A673 (cell line): ENCODE measurements around the gene SLC22A23. TPM values are rescaled to one million over a fixed set of nuclear protein-coding genes. Genes with fewer than 3 reads are reported as not detected.

ENCODE experiments used
- BruUV-seq: library from RNA; stranded (reverse); fragments of 400-500 nt; replicated peaks from 2 replicates; lab custom pipeline; 2021; lab: Mats Ljungman, UMichigan
- CTCF ChIA-PET: fragments of 300-600 bp; sonication (Branson Sonifier 250); formaldehyde crosslinking; loops from one replicate; lab custom pipeline; 2022; ENCODE audit warnings: antibody characterized with exemption; lab: Charles Lee
- POLR2A ChIA-PET: fragments of 300-600 bp; sonication (Branson Sonifier 250); formaldehyde crosslinking; loops from one replicate; lab custom pipeline; 2022; ENCODE audit warnings: antibody characterized with exemption; ENCODE audit not compliant: low non-redundant PET; lab: Charles Lee
- DNase-seq: peaks from one replicate; pipeline ENCODE4 v3.0.0-alpha.2; 2015; ENCODE audit warnings: low spot score
- H3K27ac ChIP-seq: fragments of 200-600 bp; sonication (generic); 2 replicates; pipeline ENCODE4 v1.5.1; 2016; ENCODE audit warnings: mixed run types, low read depth, mild to moderate bottlenecking, mixed read lengths, antibody characterized with exemption, low read length; ENCODE audit not compliant: poor library complexity, severe bottlenecking
- H3K27me3 ChIP-seq: fragments of 200-600 bp; sonication (generic); replicated peaks from 2 replicates; pipeline ENCODE4 v1.6.1; 2017; ENCODE audit warnings: mixed run types, low read depth, mild to moderate bottlenecking, mixed read lengths, antibody characterized with exemption, low read length; ENCODE audit not compliant: insufficient read depth, poor library complexity
- H3K36me3 ChIP-seq: fragments of 200-600 bp; sonication (generic); 2 replicates; pipeline ENCODE4 v1.6.1; 2016; ENCODE audit warnings: mixed run types, mild to moderate bottlenecking, mixed read lengths, antibody characterized with exemption, low read length; ENCODE audit not compliant: insufficient read depth, poor library complexity, severe bottlenecking
- H3K4me1 ChIP-seq: fragments of 200-600 bp; sonication (generic); 2 replicates; pipeline ENCODE4 v1.6.1; 2017; ENCODE audit warnings: mixed run types, mild to moderate bottlenecking, mixed read lengths, antibody characterized with exemption, low read length; ENCODE audit not compliant: insufficient read depth, poor library complexity, severe bottlenecking
- H3K4me3 ChIP-seq: fragments of 200-600 bp; sonication (generic); 2 replicates; pipeline ENCODE4 v1.5.1; 2016; ENCODE audit warnings: low read depth, mixed run types, mild to moderate bottlenecking, mixed read lengths, low read length; ENCODE audit not compliant: poor library complexity, severe bottlenecking
- H3K9me3 ChIP-seq: fragments of 200-600 bp; sonication (generic); 2 replicates; pipeline ENCODE4 v1.6.1; 2016; ENCODE audit warnings: mixed run types, low read depth, mild to moderate bottlenecking, mixed read lengths, antibody characterized with exemption, low read length; ENCODE audit not compliant: poor library complexity, severe bottlenecking
- CTCF ChIP-seq: fragments of 300-800, 200-600 bp; sonication (generic); conservative IDR thresholded peaks from 2 replicates; pipeline ENCODE4 v1.5.1; 2017; ENCODE audit warnings: low read depth, mild to moderate bottlenecking, antibody characterized with exemption, low read length, moderate library complexity, mixed read lengths
- EZH2 ChIP-seq: fragments of 200-600 bp; sonication (generic); IDR thresholded peaks from 2 replicates; pipeline ENCODE4 v1.6.1; 2017; ENCODE audit warnings: borderline replicate concordance, low read depth, mild to moderate bottlenecking, mixed read lengths, antibody characterized with exemption, low read length; ENCODE audit not compliant: poor library complexity, severe bottlenecking
- intact Hi-C: fragments of 100-400 bp; cut with micrococcal nuclease; formaldehyde crosslinking; loops from one replicate; pipeline ENCODE4 v1.10.0; 2022; ENCODE audit not compliant: unreplicated experiment
- total RNA-seq: library from RNA; stranded (reverse); gene quantifications from 2 replicates; pipeline ENCODE4 v1.2.3, GENCODE V29; 2021

The SLC22A23 gene
- total RNA-seq, 1 experiment from 2014 or later: 6.2 TPM

- no peak for TF ChIP-seq CTCF
- TF ChIP-seq EZH2: no peak
- Histone ChIP-seq H3K4me3 (no peak overlapping the region), H3K4me1 (no peaks in the 10 kb centered on the region), H3K27me3 (no peaks in the 10 kb centered on the region), H3K27ac (no peak overlapping the region), H3K9me3 (no peaks in the 10 kb centered on the region), H3K36me3 (no peaks in the 10 kb centered on the region)
- intact Hi-C loops: no loop called here
- DNase-seq: no peak
- CTCF ChIA-PET: no interaction called here
- BruUV-seq: no TSS peak
- POLR2A ChIA-PET: no interaction called here
These were observed 138.6 kb downstream of the SLC22A23 start for GRCh38 chr6:3318226-3318625.

- H3K27ac ChIP-seq: no peak overlapping the region
- intact Hi-C loops: no loop called here
- TF ChIP-seq EZH2: no peak
- no peak for TF ChIP-seq CTCF
- no peaks in the 10 kb centered on the region for H3K36me3 ChIP-seq
- H3K4me1 ChIP-seq: no peaks in the 10 kb centered on the region
- no peak for DNase-seq
- ChIA-PET POLR2A (no interaction called here), CTCF (no interaction called here)
- H3K4me3 ChIP-seq: no peak overlapping the region
- H3K9me3 ChIP-seq: no peaks in the 10 kb centered on the region
- BruUV-seq: no TSS peak
- H3K27me3 ChIP-seq: no peaks in the 10 kb centered on the region
These were observed 139.1 kb downstream of the SLC22A23 start for GRCh38 chr6:3317741-3318211.

GRCh38 chr6:3316818-3317217, 140.0 kb downstream of the SLC22A23 start:
- intact Hi-C loops: no loop called here
- no peaks in the 10 kb centered on the region for H3K4me1 ChIP-seq
- H3K9me3 ChIP-seq: no peaks in the 10 kb centered on the region
- BruUV-seq: no TSS peak
- H3K27me3 ChIP-seq: no peaks in the 10 kb centered on the region
- H3K36me3 ChIP-seq: no peaks in the 10 kb centered on the region
- DNase-seq: no peak
- no peak overlapping the region for H3K4me3 ChIP-seq
- no peak for TF ChIP-seq EZH2
- no peak for TF ChIP-seq CTCF
- H3K27ac ChIP-seq: no peak overlapping the region
- ChIA-PET POLR2A (no interaction called here), CTCF (no interaction called here)
